Neural progenitor cell (in vitro differentiated cells): ENCODE results near the gene FGF22. TPM values are rescaled to one million over a fixed set of nuclear protein-coding genes. Genes with fewer than 3 reads are reported as not detected.
A peak's percentile ranks its signal among the peaks of the same experiment; 100 is the strongest.

Source experiments
- DNase-seq: peaks from one replicate; pipeline ENCODE4 v3.0.0-alpha.2; 2016; ENCODE audit warnings: low spot score
- H2AFZ ChIP-seq: fragments of 200-600 bp; sonication (generic); replicated peaks from 2 replicates; pipeline ENCODE4 v1.6.1; 2016; ENCODE audit warnings: antibody characterized with exemption
- H3F3A ChIP-seq: fragments of 200-600 bp; sonication (generic); 2 replicates; pipeline ENCODE4 v1.6.1; 2016; ENCODE audit warnings: antibody characterized with exemption, low read depth
- H3K27ac ChIP-seq: fragments of 200-600 bp; sonication (generic); 2 replicates; pipeline ENCODE4 v1.5.1; 2016; ENCODE audit warnings: mild to moderate bottlenecking
- H3K27me3 ChIP-seq: fragments of 200-600 bp; sonication (generic); 2 replicates; pipeline ENCODE4 v1.6.1; 2016; ENCODE audit warnings: mild to moderate bottlenecking, moderate library complexity
- H3K36me3 ChIP-seq: fragments of 200-600 bp; sonication (generic); 2 replicates; pipeline ENCODE4 v1.5.1; 2016
- H3K4me1 ChIP-seq: fragments of 200-600 bp; sonication (generic); 2 replicates; pipeline ENCODE4 v1.6.1; 2016; ENCODE audit warnings: mixed run types
- H3K4me2 ChIP-seq: fragments of 200-600 bp; sonication (generic); 2 replicates; pipeline ENCODE4 v1.6.1; 2016
- H3K4me3 ChIP-seq: fragments of 200-600 bp; sonication (generic); 2 replicates; pipeline ENCODE4 v1.5.1; 2016
- H3K79me2 ChIP-seq: fragments of 200-600 bp; sonication (generic); 2 replicates; pipeline ENCODE4 v1.6.1; 2016; ENCODE audit warnings: low read depth
- H3K9ac ChIP-seq: fragments of 200-600 bp; sonication (generic); 2 replicates; pipeline ENCODE4 v1.6.1; 2016
- H3K9me3 ChIP-seq: fragments of 200-600 bp; sonication (generic); 2 replicates; pipeline ENCODE4 v1.5.1; 2016; ENCODE audit warnings: low read depth
- H4K20me1 ChIP-seq: fragments of 200-600 bp; sonication (generic); 2 replicates; pipeline ENCODE4 v1.6.1; 2016; ENCODE audit warnings: low read depth
- H3K27ac Mint-ChIP-seq: 3 replicates; pipeline ENCODE4 v1.8.0; 2021; ENCODE audit warnings: mixed read lengths
- H3K27me3 Mint-ChIP-seq: 2 replicates; pipeline ENCODE4 v1.8.0; 2022; ENCODE audit warnings: low read depth, mild to moderate bottlenecking, inconsistent platforms, moderate library complexity, mixed read lengths; ENCODE audit not compliant: insufficient read depth
- H3K36me3 Mint-ChIP-seq: 3 replicates; pipeline ENCODE4 v1.8.0; 2021; ENCODE audit warnings: mixed read lengths
- H3K4me1 Mint-ChIP-seq: 3 replicates; pipeline ENCODE4 v1.8.0; 2021; ENCODE audit warnings: mixed read lengths
- H3K4me3 Mint-ChIP-seq: 3 replicates; pipeline ENCODE4 v1.8.0; 2021; ENCODE audit warnings: mild to moderate bottlenecking, moderate library complexity, mixed read lengths
- H3K9me3 Mint-ChIP-seq: 3 replicates; pipeline ENCODE4 v1.8.0; 2020; ENCODE audit warnings: mixed read lengths
- CTCF ChIP-seq: fragments of 200-600 bp; sonication (generic); IDR thresholded peaks from 2 replicates; pipeline ENCODE4 v1.5.1; 2017; ENCODE audit warnings: antibody characterized with exemption, mild to moderate bottlenecking
- EZH2 ChIP-seq: fragments of 200-600 bp; sonication (generic); IDR thresholded peaks from 2 replicates; pipeline ENCODE4 v1.6.1; 2017; ENCODE audit warnings: antibody characterized with exemption, mild to moderate bottlenecking, moderate library complexity
- EZH2phosphoT487 ChIP-seq: fragments of 200-600 bp; sonication (generic); IDR thresholded peaks from 2 replicates; pipeline ENCODE4 v1.6.1; 2017; ENCODE audit warnings: antibody characterized with exemption
- total RNA-seq: library from RNA; depleted of rRNA; stranded (reverse); fragments of >200 nt; gene quantifications from 2 replicates; pipeline ENCODE4 v1.2.3, GENCODE V29; 2015; ENCODE audit warnings: low replicate concordance

The FGF22 gene
- total RNA-seq, 1 donor from 2014 or later: not detected

DNA sequence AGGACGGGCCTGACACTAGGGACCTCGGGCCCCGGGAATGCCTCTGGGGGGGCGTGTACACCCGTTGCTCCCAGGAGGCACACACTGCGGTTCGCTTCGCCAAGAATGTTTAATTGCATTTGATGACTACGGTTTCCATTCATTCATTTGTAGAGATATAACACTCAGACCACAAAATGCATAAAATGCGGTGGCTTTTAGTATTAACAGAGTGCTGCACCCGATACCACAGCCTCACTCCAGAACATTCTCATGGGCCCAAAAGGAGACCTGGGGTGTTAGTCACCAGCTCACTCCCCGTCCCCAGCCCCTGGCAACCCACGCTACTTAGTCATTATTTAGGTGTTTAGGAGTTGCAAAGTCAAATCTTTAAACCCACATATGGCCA lies 28.2 kb upstream of the FGF22 start:
- no peak for TF ChIP-seq EZH2phosphoT487
- no peak for TF ChIP-seq CTCF
- no peak for TF ChIP-seq EZH2
- Histone ChIP-seq H3K9me3 (no peaks in the 10 kb centered on the region), H2AFZ (no peak overlapping the region), H3K27me3 (no peaks in the 10 kb centered on the region), H3K4me1 (no peaks in the 10 kb centered on the region), H4K20me1 (no peaks in the 10 kb centered on the region), H3K9ac (no peak overlapping the region), H3K36me3 (no peaks in the 10 kb centered on the region), H3K4me3 (no peak overlapping the region), H3K4me2 (no peak overlapping the region), H3K27ac (no peak overlapping the region), H3K79me2 (no peaks in the 10 kb centered on the region), H3F3A (no peaks in the 10 kb centered on the region)
- Mint-ChIP-seq H3K9me3 (no peaks in the 10 kb centered on the region), H3K4me3 (no peak overlapping the region), H3K36me3 (peaks cover 10% of the 10 kb centered on the region), H3K4me1 (peaks cover 8% of the 10 kb centered on the region), H3K27ac (no peak overlapping the region), H3K27me3 (peaks cover 9% of the 10 kb centered on the region)
- DNase-seq: no peak

- Histone ChIP-seq H3K4me3 (no peak overlapping the region), H3K36me3 (no peaks in the 10 kb centered on the region), H3F3A (no peaks in the 10 kb centered on the region), H3K9ac (no peak overlapping the region), H3K4me2 (no peak overlapping the region), H3K9me3 (no peaks in the 10 kb centered on the region), H4K20me1 (no peaks in the 10 kb centered on the region), H2AFZ (no peak overlapping the region), H3K4me1 (no peaks in the 10 kb centered on the region), H3K27me3 (no peaks in the 10 kb centered on the region), H3K79me2 (no peaks in the 10 kb centered on the region), H3K27ac (no peak overlapping the region)
- H3K4me3 Mint-ChIP-seq: no peak overlapping the region
- H3K27ac Mint-ChIP-seq: no peak overlapping the region
- H3K27me3 Mint-ChIP-seq: peaks cover 9% of the 10 kb centered on the region
- TF ChIP-seq EZH2phosphoT487 (no peak), CTCF (no peak)
- H3K4me1 Mint-ChIP-seq: peaks cover 8% of the 10 kb centered on the region
- no peaks in the 10 kb centered on the region for H3K9me3 Mint-ChIP-seq
- DNase-seq: no peak
- peaks cover 10% of the 10 kb centered on the region for H3K36me3 Mint-ChIP-seq
These were observed 26.7 kb upstream of the FGF22 start for GRCh38 chr19:612941-613340.

- DNase-seq: no peak
- H3K4me3 ChIP-seq: no peak overlapping the region
- H3K9ac ChIP-seq: no peak overlapping the region
- Mint-ChIP-seq H3K9me3 (no peaks in the 10 kb centered on the region), H3K27ac (peak overlapping the region; percentile 17), H3K27me3 (peaks cover 9% of the 10 kb centered on the region), H3K4me1 (peaks cover 8% of the 10 kb centered on the region), H3K4me3 (no peak overlapping the region), H3K36me3 (peaks cover 13% of the 10 kb centered on the region)
- H3F3A ChIP-seq: no peaks in the 10 kb centered on the region
- no peaks in the 10 kb centered on the region for H3K36me3 ChIP-seq
- H2AFZ ChIP-seq: no peak overlapping the region
- no peaks in the 10 kb centered on the region for H3K4me1 ChIP-seq
- no peak for TF ChIP-seq CTCF
- no peak for TF ChIP-seq EZH2phosphoT487
- TF ChIP-seq EZH2: no peak
- H4K20me1 ChIP-seq: no peaks in the 10 kb centered on the region
- H3K9me3 ChIP-seq: no peaks in the 10 kb centered on the region
- H3K79me2 ChIP-seq: no peaks in the 10 kb centered on the region
- no peaks in the 10 kb centered on the region for H3K27me3 ChIP-seq
- H3K4me2 ChIP-seq: no peak overlapping the region
- H3K27ac ChIP-seq: no peak overlapping the region
These were observed 25.7 kb upstream of the FGF22 start for GRCh38 chr19:613732-614567.
